ENCODE data around the gene SDS. TPM values are rescaled to one million over a fixed set of nuclear protein-coding genes. Genes with fewer than 3 reads are reported as not detected.
A peak's percentile ranks its signal among the peaks of the same experiment; 100 is the strongest.
"Not testable (repeated sequence)": the region's sequence is repeated elsewhere in the genome, so short reads cannot be mapped to it uniquely, and the experiment has no call there.

The SDS gene
- total and polyA plus RNA-seq, 2 donors from 2014 or later, result 1.0 TPM; not detected in 1

GRCh38 chr12:113358381-113359132 is 45.1 kb downstream of the SDS start, which contains the start of gene PLBD2:
TSS of gene PLBD2 (plus strand) at chr12:113358587. CDS start at chr12:113358601, 14 bp downstream.
- no peaks in the 10 kb centered on the region for H3K9me3 ChIP-seq (ENCODE audit: control insufficient read depth in 2 of 3, insufficient read depth in 1 of 3, low read length in 3 of 3)
- intact Hi-C loops (cut with DNase I), result no loop called here
- peaks cover 0 to 8% (median 3%) of the 10 kb centered on the region in 3 donors for H3K4me1 ChIP-seq (ENCODE audit: control insufficient read depth in 2 of 3, insufficient read depth in 2 of 3, low read depth in 1 of 3, low read length in 3 of 3)
- peak within 1 kb of the TSS; percentile 67 to 80 for H3K27ac ChIP-seq (ENCODE audit: low read depth in 2 of 2, low read length in 2 of 2)
- H3K4me3 ChIP-seq (ENCODE audit: low read length in 3 of 3), result peak within 1 kb of the TSS; percentile 78 to 84 (median 79)
- FAIRE-seq, result no peak
- no peaks in the 10 kb centered on the region for H3K36me3 ChIP-seq (ENCODE audit: control insufficient read depth in 2 of 3, insufficient read depth in 3 of 3, low read length in 3 of 3)
- H3K27me3 ChIP-seq (ENCODE audit: control insufficient read depth, insufficient read depth, low read length), result no peaks in the 10 kb centered on the region
- DNase-seq, result peak; percentile 96 to 98 (median 97)
- TF ChIP-seq CTCF (IDR thresholded peaks at IDR 0.05; ENCODE audit: borderline replicate concordance, extremely low read depth, insufficient read depth), result no peak
- peak within 1 kb of the TSS; percentile 77 to 87 (median 79) for H3K9ac ChIP-seq (ENCODE audit: low read length in 3 of 3)

- H3K9ac ChIP-seq (ENCODE audit: low read length in 3 of 3); H3K27me3 ChIP-seq (ENCODE audit: control insufficient read depth, insufficient read depth, low read length); H3K27ac ChIP-seq (ENCODE audit: low read depth in 2 of 2, low read length in 2 of 2); H3K9me3 ChIP-seq (ENCODE audit: control insufficient read depth in 2 of 3, insufficient read depth in 1 of 3, low read length in 3 of 3); H3K4me1 ChIP-seq (ENCODE audit: control insufficient read depth in 2 of 3, insufficient read depth in 2 of 3, low read depth in 1 of 3, low read length in 3 of 3); H3K4me3 ChIP-seq (ENCODE audit: low read length in 3 of 3); DNase-seq; H3K36me3 ChIP-seq (ENCODE audit: control insufficient read depth in 2 of 3, insufficient read depth in 3 of 3, low read length in 3 of 3); intact Hi-C loops (cut with DNase I); FAIRE-seq: not testable (repeated sequence)
These were observed 49.5 kb downstream of the SDS start for GRCh38 chr12:113354192-113354591.

- Histone ChIP-seq H3K36me3 (ENCODE audit: control insufficient read depth in 2 of 3, insufficient read depth in 3 of 3, low read length in 3 of 3) (no peaks in the 10 kb centered on the region), H3K27ac (ENCODE audit: low read depth in 2 of 2, low read length in 2 of 2) (no peak overlapping the region), H3K9me3 (ENCODE audit: control insufficient read depth in 2 of 3, insufficient read depth in 1 of 3, low read length in 3 of 3) (no peaks in the 10 kb centered on the region), H3K4me1 (ENCODE audit: control insufficient read depth in 2 of 3, insufficient read depth in 2 of 3, low read depth in 1 of 3, low read length in 3 of 3) (no peaks in the 10 kb centered on the region), H3K9ac (ENCODE audit: low read length in 3 of 3) (no peak overlapping the region), H3K27me3 (ENCODE audit: control insufficient read depth, insufficient read depth, low read length) (no peaks in the 10 kb centered on the region), H3K4me3 (ENCODE audit: low read length in 3 of 3) (no peak overlapping the region)
- intact Hi-C loops (cut with DNase I), result no loop called here
- TF ChIP-seq CTCF (IDR thresholded peaks at IDR 0.05; ENCODE audit: borderline replicate concordance, extremely low read depth, insufficient read depth), result no peak
- FAIRE-seq (no peak), DNase-seq (no peak)
These were observed 52.6 kb downstream of the SDS start for GRCh38 chr12:113351089-113351488.

GRCh38 chr12:113348849-113349536 is 54.7 kb downstream of the SDS start:
- TF ChIP-seq CTCF (IDR thresholded peaks at IDR 0.05; ENCODE audit: borderline replicate concordance, extremely low read depth, insufficient read depth), result no peak
- Histone ChIP-seq H3K4me3 (ENCODE audit: low read length in 3 of 3) (no peak overlapping the region), H3K36me3 (ENCODE audit: control insufficient read depth in 2 of 3, insufficient read depth in 3 of 3, low read length in 3 of 3) (no peaks in the 10 kb centered on the region), H3K9ac (ENCODE audit: low read length in 3 of 3) (no peak overlapping the region), H3K4me1 (ENCODE audit: control insufficient read depth in 2 of 3, insufficient read depth in 2 of 3, low read depth in 1 of 3, low read length in 3 of 3) (no peaks in the 10 kb centered on the region), H3K9me3 (ENCODE audit: control insufficient read depth in 2 of 3, insufficient read depth in 1 of 3, low read length in 3 of 3) (no peaks in the 10 kb centered on the region), H3K27ac (ENCODE audit: low read depth in 2 of 2, low read length in 2 of 2) (no peak overlapping the region), H3K27me3 (ENCODE audit: control insufficient read depth, insufficient read depth, low read length) (no peaks in the 10 kb centered on the region)
- FAIRE-seq (no peak), DNase-seq (peak in 1 of 5 donors; percentile 13)
- intact Hi-C loops (cut with DNase I), result no loop called here

Measured in kidney (tissue), 14 donors.